ENCODE measurements around the gene BCAR1.

The BCAR1 gene

GRCh38 chr16:75257886-75258806 is 6.7 kb upstream of the BCAR1 start:
- no peak for DNase-seq (ENCODE audit: low spot score)
- CTCF ChIA-PET, result no interaction called here
- no peak for TF ChIP-seq CTCF (conservative IDR thresholded peaks at IDR 0.05; ENCODE audit: low read depth)
- POLR2A ChIA-PET (ENCODE audit: low non-redundant PET), result no interaction called here
- H3K27ac ChIP-seq, result peak overlapping the region; percentile 98

- CTCF ChIA-PET, result no interaction called here
- DNase-seq (ENCODE audit: low spot score), result no peak
- no peak for TF ChIP-seq CTCF (conservative IDR thresholded peaks at IDR 0.05; ENCODE audit: low read depth)
- peak overlapping the region; percentile 98 for H3K27ac ChIP-seq
- POLR2A ChIA-PET (ENCODE audit: low non-redundant PET), result no interaction called here
These were observed 5.4 kb upstream of the BCAR1 start for GRCh38 chr16:75256696-75257343.

- ChIA-PET CTCF (interaction anchor here (1.4 kb wide), 1 partner anchor 22 kb away, joined by 4 read pairs; no protein-coding TSS in a partner anchor), POLR2A (ENCODE audit: low non-redundant PET) (no interaction called here)
- no peak for DNase-seq (ENCODE audit: low spot score)
- peak overlapping the region; percentile 98 for H3K27ac ChIP-seq
- TF ChIP-seq CTCF (conservative IDR thresholded peaks at IDR 0.05; ENCODE audit: low read depth), result no peak
These were observed 4.7 kb upstream of the BCAR1 start for GRCh38 chr16:75256059-75256571.

- no peak for TF ChIP-seq CTCF (conservative IDR thresholded peaks at IDR 0.05; ENCODE audit: low read depth)
- peak overlapping the region; percentile 98 for H3K27ac ChIP-seq
- ChIA-PET POLR2A (ENCODE audit: low non-redundant PET) (no interaction called here), CTCF (interaction anchor here (1.4 kb wide), 1 partner anchor 20 kb away, joined by 4 read pairs; no protein-coding TSS in a partner anchor)
- DNase-seq (ENCODE audit: low spot score), result peak; percentile 52
These were observed 3.0 kb upstream of the BCAR1 start for GRCh38 chr16:75254359-75254837.

DNA sequence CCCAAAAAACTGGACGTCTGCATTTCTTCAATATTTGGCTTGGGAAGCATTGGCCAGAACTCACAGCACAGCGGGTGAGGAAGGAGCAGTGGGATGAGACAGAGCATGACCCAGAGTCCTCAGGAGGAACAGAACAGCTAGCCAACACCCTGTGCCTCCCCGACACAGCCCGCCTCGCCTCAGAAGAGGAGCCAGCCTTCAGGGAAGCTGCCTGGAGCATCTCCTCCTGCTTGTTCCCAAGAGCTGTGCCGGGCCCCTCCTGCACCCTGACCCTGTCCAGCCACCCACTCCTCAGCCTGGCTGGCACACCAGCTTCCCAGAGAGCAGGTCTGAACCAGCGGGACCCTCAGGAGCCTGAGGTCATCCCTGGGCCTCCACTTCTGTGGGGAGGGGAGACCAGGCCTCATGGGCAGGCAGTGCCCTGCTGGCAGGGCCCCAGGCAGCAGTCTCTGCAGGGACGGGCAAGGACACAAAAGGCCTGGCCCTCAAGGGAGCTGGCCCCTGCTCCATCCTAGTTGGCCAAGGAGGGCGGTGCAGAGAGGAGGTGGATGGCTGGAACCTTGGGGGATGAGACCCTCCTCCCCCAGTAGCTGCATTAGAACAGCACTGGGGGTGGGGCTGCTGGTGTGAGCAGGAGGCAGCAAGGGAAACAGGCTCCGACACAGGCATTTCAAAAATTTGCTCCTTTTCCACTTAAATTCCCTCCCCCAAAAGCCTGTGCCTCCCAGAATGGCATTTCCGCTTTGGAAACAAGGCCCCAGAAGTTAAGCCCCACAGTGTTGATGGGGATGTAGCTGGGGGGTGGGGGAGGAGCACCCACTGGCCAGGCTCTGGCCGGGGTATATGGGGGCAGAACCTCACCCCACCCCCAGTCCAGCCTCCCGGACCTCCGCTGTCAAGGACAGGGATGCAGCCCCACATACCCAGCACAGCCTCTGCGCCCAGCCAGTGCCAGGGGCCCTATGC is 1.8 kb upstream of the BCAR1 start:
- ChIA-PET POLR2A (ENCODE audit: low non-redundant PET) (interaction anchor here (0.6 to 0.7 kb wide), 2 partner anchors 9 to 18 kb away, joined by 3 read pairs; no protein-coding TSS in a partner anchor), CTCF (interaction anchor here (1.3 kb wide), 1 partner anchor 130 kb away, joined by 5 read pairs; no protein-coding TSS in a partner anchor)
- no peak for DNase-seq (ENCODE audit: low spot score)
- peak overlapping the region; percentile 98 for H3K27ac ChIP-seq
- no peak for TF ChIP-seq CTCF (conservative IDR thresholded peaks at IDR 0.05; ENCODE audit: low read depth)

Measured in RWPE1 (cell line).